H9 (cell line): ENCODE measurements around the gene ANKRD13B. TPM values are rescaled to one million over a fixed set of nuclear protein-coding genes. Genes with fewer than 3 reads are reported as not detected.

ENCODE experiments used
- DNase-seq: peaks from one replicate; pipeline ENCODE4 v3.0.0-alpha.2; 2017
- H2AFZ ChIP-seq: one replicate; pipeline ENCODE4 v1.6.1; 2013; ENCODE audit warnings: mild to moderate bottlenecking, low read length, control low read depth, moderate library complexity
- H2AK5ac ChIP-seq: 2 replicates; pipeline ENCODE4 v1.6.1; 2013; ENCODE audit warnings: low read length, control low read depth, mixed read lengths; ENCODE audit not compliant: insufficient read length
- H2BK120ac ChIP-seq: one replicate; pipeline ENCODE4 v1.6.1; 2013; ENCODE audit warnings: low read depth, mild to moderate bottlenecking, low read length, control low read depth, inconsistent platforms; ENCODE audit not compliant: poor library complexity, severe bottlenecking
- H2BK12ac ChIP-seq: 2 replicates; pipeline ENCODE4 v1.6.1; 2013; ENCODE audit warnings: low read length, control low read depth, mixed read lengths, low read depth; ENCODE audit not compliant: insufficient read length
- H2BK15ac ChIP-seq: 2 replicates; pipeline ENCODE4 v1.6.1; 2013; ENCODE audit warnings: low read depth, low read length, control low read depth
- H2BK20ac ChIP-seq: one replicate; pipeline ENCODE4 v1.6.1; 2013; ENCODE audit warnings: low read depth, mild to moderate bottlenecking, low read length, control low read depth, inconsistent platforms; ENCODE audit not compliant: poor library complexity, severe bottlenecking
- H2BK5ac ChIP-seq: 2 replicates; pipeline ENCODE4 v1.6.1; 2013; ENCODE audit warnings: low read length, control low read depth, mixed read lengths; ENCODE audit not compliant: insufficient read length
- H3K14ac ChIP-seq: 2 replicates; pipeline ENCODE4 v1.6.1; 2013; ENCODE audit warnings: low read length, control low read depth; ENCODE audit not compliant: insufficient read depth
- H3K18ac ChIP-seq: 2 replicates; pipeline ENCODE4 v1.6.1; 2013; ENCODE audit warnings: low read depth, mild to moderate bottlenecking, mixed read lengths, low read length, control low read depth; ENCODE audit not compliant: insufficient read length
- H3K23ac ChIP-seq: 2 replicates; pipeline ENCODE4 v1.6.1; 2013; ENCODE audit warnings: low read length, control low read depth, mixed read lengths, low read depth; ENCODE audit not compliant: insufficient read length
- H3K23me2 ChIP-seq: 2 replicates; pipeline ENCODE4 v1.6.1; 2013; ENCODE audit warnings: low read depth, mild to moderate bottlenecking, mixed read lengths, low read length, control low read depth; ENCODE audit not compliant: insufficient read length, poor library complexity, severe bottlenecking
- H3K27ac ChIP-seq: 2 replicates; pipeline ENCODE4 v1.5.1; 2013; ENCODE audit warnings: low read length, control low read depth, mixed read lengths, low read depth; ENCODE audit not compliant: insufficient read length
- H3K27me3 ChIP-seq: 2 replicates; pipeline ENCODE4 v1.6.1; 2013; ENCODE audit warnings: low read length, control low read depth, inconsistent platforms; ENCODE audit not compliant: insufficient read depth
- H3K4ac ChIP-seq: 2 replicates; pipeline ENCODE4 v1.6.1; 2013; ENCODE audit warnings: low read depth, mild to moderate bottlenecking, control low read depth, inconsistent platforms, low read length, moderate library complexity
- H3K4me1 ChIP-seq: 2 replicates; pipeline ENCODE4 v1.6.1; 2013; ENCODE audit warnings: low read length, control low read depth, inconsistent platforms; ENCODE audit not compliant: insufficient read depth
- H3K4me2 ChIP-seq: 2 replicates; pipeline ENCODE4 v1.6.1; 2013; ENCODE audit warnings: low read length, control low read depth, mixed read lengths; ENCODE audit not compliant: insufficient read length, insufficient read depth
- H3K56ac ChIP-seq: 2 replicates; pipeline ENCODE4 v1.6.1; 2013; ENCODE audit warnings: low read depth, mild to moderate bottlenecking, mixed read lengths, low read length, control low read depth; ENCODE audit not compliant: insufficient read length
- H3K79me1 ChIP-seq: 2 replicates; pipeline ENCODE4 v1.6.1; 2013; ENCODE audit warnings: low read depth, mild to moderate bottlenecking, moderate library complexity, low read length, control low read depth, inconsistent platforms; ENCODE audit not compliant: insufficient read depth, poor library complexity, severe bottlenecking
- H3K79me2 ChIP-seq: 2 replicates; pipeline ENCODE4 v1.6.1; 2013; ENCODE audit warnings: low read length, control low read depth, inconsistent platforms; ENCODE audit not compliant: insufficient read depth
- H3K9ac ChIP-seq: 2 replicates; pipeline ENCODE4 v1.6.1; 2013; ENCODE audit warnings: low read length, control low read depth, mixed read lengths; ENCODE audit not compliant: insufficient read length; ENCODE audit errors: extremely low read depth
- H3K9me3 ChIP-seq: one replicate; pipeline ENCODE4 v1.6.1; 2013; ENCODE audit warnings: low read depth, low read length, inconsistent platforms; ENCODE audit not compliant: control insufficient read depth
- H3T11ph ChIP-seq: one replicate; pipeline ENCODE4 v1.6.1; 2013; ENCODE audit warnings: mild to moderate bottlenecking, low read length, control low read depth, inconsistent platforms
- H4K20me1 ChIP-seq: one replicate; pipeline ENCODE4 v1.6.1; 2013; ENCODE audit not compliant: control insufficient read depth, insufficient read length, insufficient read depth
- H4K5ac ChIP-seq: 2 replicates; pipeline ENCODE4 v1.6.1; 2013; ENCODE audit warnings: low read depth, mild to moderate bottlenecking, mixed read lengths, low read length, control low read depth; ENCODE audit not compliant: insufficient read length
- H4K8ac ChIP-seq: replicated peaks from 2 replicates; pipeline ENCODE4 v1.6.1; 2013; ENCODE audit warnings: low read length, control low read depth, mixed read lengths, low read depth; ENCODE audit not compliant: insufficient read length
- H4K91ac ChIP-seq: 2 replicates; pipeline ENCODE4 v1.6.1; 2013; ENCODE audit warnings: low read depth, mild to moderate bottlenecking, moderate library complexity, mixed read lengths, low read length, control low read depth; ENCODE audit not compliant: insufficient read length
- H3K27ac Mint-ChIP-seq, 3 experiments: 2 replicates in 2 of 3; 3 replicates in 1 of 3; pipeline ENCODE4 v1.8.0; 2020 to 2021; ENCODE audit warnings: mixed read lengths in 3 of 3, mild to moderate bottlenecking in 1 of 3, moderate library complexity in 1 of 3
- H3K27me3 Mint-ChIP-seq: 2 replicates; pipeline ENCODE4 v1.8.0; 2021; ENCODE audit warnings: low read depth, mild to moderate bottlenecking, moderate library complexity, mixed read lengths
- H3K36me3 Mint-ChIP-seq, 3 experiments: 2 replicates in 2 of 3; 3 replicates in 1 of 3; pipeline ENCODE4 v1.8.0; 2020 to 2021; ENCODE audit warnings: low read depth in 3 of 3, mixed read lengths in 3 of 3; ENCODE audit not compliant: insufficient read depth in 1 of 3
- H3K4me1 Mint-ChIP-seq, 2 experiments: 2 replicates each; pipeline ENCODE4 v1.8.0; 2020; ENCODE audit warnings: mixed read lengths in 2 of 2
- H3K4me3 Mint-ChIP-seq, 2 experiments: 2 replicates in 1 of 2; 3 replicates in 1 of 2; pipeline ENCODE4 v1.8.0; 2020 to 2021; ENCODE audit warnings: mild to moderate bottlenecking in 2 of 2, mixed read lengths in 2 of 2, moderate library complexity in 1 of 2
- H3K9me3 Mint-ChIP-seq, 2 experiments: 2 replicates in 1 of 2; 3 replicates in 1 of 2; pipeline ENCODE4 v1.8.0; 2020; ENCODE audit warnings: mild to moderate bottlenecking in 2 of 2, mixed read lengths in 2 of 2, moderate library complexity in 1 of 2
- WGBS: extraction: QIAGEN DNeasy Blood & Tissue Kit; methylation state at CpG from one replicate; pipeline ENCODE4 v1.1.7; 2013; ENCODE audit warnings: missing lambda C conversion rate, low lambda C conversion rate, mixed read lengths; ENCODE audit not compliant: insufficient read length; ENCODE audit errors: extremely low coverage; 5-methylcytosine and 5-hydroxymethylcytosine counted together
- total RNA-seq: library from RNA; stranded (reverse); gene quantifications from 2 replicates; pipeline ENCODE4 v1.2.1, GENCODE V29; 2021
- TF ChIP-seq, protein P1 (sequence below): fragments of 200-600 bp; sonication (generic); conservative IDR thresholded peaks from 3 replicates; pipeline ENCODE4 v1.8.0; 2021; ENCODE audit warnings: antibody characterized with exemption, mild to moderate bottlenecking

The ANKRD13B gene
- total RNA-seq, 1 experiment from 2014 or later = 24.2 TPM

DNA sequence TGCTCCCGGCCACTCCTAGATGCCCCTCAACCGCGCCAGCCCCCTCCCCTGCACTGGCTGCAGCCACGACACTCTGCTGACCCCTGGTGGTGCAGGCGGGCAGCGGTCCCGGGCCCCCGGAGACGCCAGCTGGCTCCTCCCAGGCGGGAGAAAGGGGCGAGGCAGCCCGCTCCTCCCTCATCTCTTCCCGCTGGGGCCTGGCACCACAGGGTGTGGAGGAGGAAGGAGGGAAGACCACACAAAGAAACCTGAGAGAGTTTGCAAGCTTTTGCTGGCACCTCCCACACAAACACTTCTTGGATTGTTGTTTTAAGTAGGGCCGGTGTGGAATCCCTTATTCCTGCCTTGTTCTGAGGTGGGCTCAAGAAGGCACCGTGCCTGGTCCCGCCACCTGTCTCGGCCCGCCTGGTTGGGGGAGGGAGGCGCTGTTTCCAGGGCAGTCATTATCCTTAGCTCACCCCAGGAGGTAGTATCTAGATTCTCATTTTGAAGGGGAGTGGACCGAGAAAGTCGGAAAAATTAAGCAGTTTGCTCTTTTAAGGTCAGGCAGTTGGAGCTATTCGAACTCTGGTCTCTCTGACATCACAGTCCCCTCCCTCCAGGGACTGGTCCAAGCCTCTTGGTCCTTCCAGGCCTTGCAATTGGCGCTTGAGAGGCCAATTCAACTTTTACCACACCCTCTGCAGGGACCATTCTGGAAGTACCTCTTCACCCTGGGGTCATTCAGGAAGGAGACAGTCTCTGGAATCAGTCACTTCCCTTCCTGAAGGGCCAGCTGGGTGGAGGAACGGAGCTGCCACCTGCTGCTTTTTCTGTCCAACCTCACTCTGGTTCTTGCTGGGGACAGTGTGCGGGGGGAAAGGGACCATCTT is 959 bp upstream of the ANKRD13B start:
- Histone ChIP-seq H2BK5ac (no peak overlapping the region), H3K79me1 (no peaks in the 10 kb centered on the region), H4K5ac (no peak overlapping the region), H4K8ac (no peak overlapping the region), H3K27me3 (no peaks in the 10 kb centered on the region), H3T11ph (no peak overlapping the region), H4K20me1 (no peaks in the 10 kb centered on the region), H3K27ac (no peak overlapping the region), H3K4me1 (peaks cover 5% of the 10 kb centered on the region; the same call in 1 of the 2 replicates), H3K9me3 (no peaks in the 10 kb centered on the region), H4K91ac (no peak overlapping the region), H2AFZ (peak overlapping the region; percentile 49), H2AK5ac (no peak overlapping the region), H3K18ac (peak overlapping the region; percentile 6), H2BK120ac (no peak overlapping the region), H2BK20ac (no peak overlapping the region), H3K23ac (no peak overlapping the region), H3K79me2 (peaks cover 16% of the 10 kb centered on the region; the same call in 1 of the 2 replicates), H2BK15ac (no peak overlapping the region), H3K4ac (no peak overlapping the region), H3K23me2 (peaks cover 37% of the 10 kb centered on the region), H3K56ac (no peak overlapping the region), H3K9ac (no peak overlapping the region), H2BK12ac (no peak overlapping the region), H3K14ac (no peak overlapping the region), H3K4me2 (peak overlapping the region; percentile 69)
- TF ChIP-seq, protein P1, sequence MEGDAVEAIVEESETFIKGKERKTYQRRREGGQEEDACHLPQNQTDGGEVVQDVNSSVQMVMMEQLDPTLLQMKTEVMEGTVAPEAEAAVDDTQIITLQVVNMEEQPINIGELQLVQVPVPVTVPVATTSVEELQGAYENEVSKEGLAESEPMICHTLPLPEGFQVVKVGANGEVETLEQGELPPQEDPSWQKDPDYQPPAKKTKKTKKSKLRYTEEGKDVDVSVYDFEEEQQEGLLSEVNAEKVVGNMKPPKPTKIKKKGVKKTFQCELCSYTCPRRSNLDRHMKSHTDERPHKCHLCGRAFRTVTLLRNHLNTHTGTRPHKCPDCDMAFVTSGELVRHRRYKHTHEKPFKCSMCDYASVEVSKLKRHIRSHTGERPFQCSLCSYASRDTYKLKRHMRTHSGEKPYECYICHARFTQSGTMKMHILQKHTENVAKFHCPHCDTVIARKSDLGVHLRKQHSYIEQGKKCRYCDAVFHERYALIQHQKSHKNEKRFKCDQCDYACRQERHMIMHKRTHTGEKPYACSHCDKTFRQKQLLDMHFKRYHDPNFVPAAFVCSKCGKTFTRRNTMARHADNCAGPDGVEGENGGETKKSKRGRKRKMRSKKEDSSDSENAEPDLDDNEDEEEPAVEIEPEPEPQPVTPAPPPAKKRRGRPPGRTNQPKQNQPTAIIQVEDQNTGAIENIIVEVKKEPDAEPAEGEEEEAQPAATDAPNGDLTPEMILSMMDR = peak; percentile 99
- WGBS = no CpG with 5 or more reads among the region's 25 CpGs
- peak; percentile 98 for DNase-seq
- Mint-ChIP-seq H3K4me3 (peak overlapping the region; percentile 81 to 90), H3K27ac (peak overlapping the region; percentile 91 to 96 (median 95)), H3K36me3 (peaks cover 0 to 1% (median 0%) of the 10 kb centered on the region in 3 experiments; a peak in 1 of 7 replicates), H3K27me3 (peaks cover 5% of the 10 kb centered on the region), H3K4me1 (peaks cover 44 to 64% of the 10 kb centered on the region in 2 experiments), H3K9me3 (no peaks in the 10 kb centered on the region)
